Hematopoietic multipotent progenitor cell treated with erythropoietin and hydrocortisone succinate and interleukin-3 and kit ligand, for 6 days (in vitro differentiated cells): Measurements from ENCODE around the gene DYNLRB1.
A peak's percentile ranks its signal among the peaks of the same experiment; 100 is the strongest.
"Not testable (repeated sequence)": the region's sequence is repeated elsewhere in the genome, so short reads cannot be mapped to it uniquely, and the experiment has no call there.

Experiments
- DNase-seq: peaks from one replicate; pipeline ENCODE4 v3.0.0-alpha.2; 2015

The DYNLRB1 gene

GRCh38 chr20:34512266-34512954 lies 3.8 kb upstream of the DYNLRB1 start:
- DNase-seq = no peak

GRCh38 chr20:34512955-34513419 lies 3.2 kb upstream of the DYNLRB1 start:
- DNase-seq = peak; percentile 84

DNA sequence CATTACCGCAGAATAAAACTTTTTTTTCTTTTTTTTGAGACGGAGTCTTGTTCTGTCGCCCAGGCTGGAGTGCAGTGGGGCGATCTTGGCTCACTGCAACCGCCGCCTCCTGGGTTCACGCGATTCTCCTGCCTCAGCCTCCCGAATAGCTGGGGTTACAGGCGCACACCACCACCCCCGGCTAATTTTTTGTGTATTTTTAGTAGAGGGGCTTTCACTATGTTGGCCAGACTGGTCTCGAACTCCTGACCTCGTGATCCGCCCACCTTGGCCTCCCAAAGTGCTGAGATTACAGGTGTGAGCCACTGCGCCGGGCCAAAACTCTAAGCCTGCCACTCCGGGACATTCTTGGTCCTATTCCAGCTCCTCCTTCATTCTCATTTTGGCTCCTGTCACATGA lies 2.2 kb upstream of the DYNLRB1 start:
- DNase-seq = not testable (repeated sequence)

DNA sequence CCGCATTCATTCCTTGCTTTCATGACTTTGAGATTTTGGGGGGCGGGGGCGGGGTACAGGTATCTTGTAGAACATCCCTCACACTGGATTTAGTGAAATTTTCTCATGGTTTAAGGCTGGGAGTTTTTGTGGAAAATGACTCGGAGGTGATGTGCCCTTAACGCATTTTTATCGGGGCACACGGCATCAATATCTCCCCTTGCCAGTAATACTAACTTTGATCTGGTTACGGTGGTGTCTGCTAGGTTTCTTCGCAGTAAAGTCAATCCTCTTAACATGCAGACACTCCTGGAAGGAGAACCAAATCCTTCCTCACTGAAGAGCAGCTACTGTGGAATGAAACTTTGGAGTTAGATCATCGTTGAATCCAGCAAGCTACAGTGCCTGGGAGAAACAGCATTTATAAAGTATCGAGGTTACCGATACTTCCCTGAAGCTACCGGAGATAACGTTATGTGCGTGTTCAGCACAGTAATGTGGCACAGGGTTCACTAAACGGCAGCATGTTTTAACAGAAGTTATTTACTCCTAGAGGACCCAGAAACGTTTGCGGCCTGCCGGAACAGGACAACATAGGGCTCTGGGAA lies 1.2 kb upstream of the DYNLRB1 start:
- DNase-seq = peak; percentile 27

DNA sequence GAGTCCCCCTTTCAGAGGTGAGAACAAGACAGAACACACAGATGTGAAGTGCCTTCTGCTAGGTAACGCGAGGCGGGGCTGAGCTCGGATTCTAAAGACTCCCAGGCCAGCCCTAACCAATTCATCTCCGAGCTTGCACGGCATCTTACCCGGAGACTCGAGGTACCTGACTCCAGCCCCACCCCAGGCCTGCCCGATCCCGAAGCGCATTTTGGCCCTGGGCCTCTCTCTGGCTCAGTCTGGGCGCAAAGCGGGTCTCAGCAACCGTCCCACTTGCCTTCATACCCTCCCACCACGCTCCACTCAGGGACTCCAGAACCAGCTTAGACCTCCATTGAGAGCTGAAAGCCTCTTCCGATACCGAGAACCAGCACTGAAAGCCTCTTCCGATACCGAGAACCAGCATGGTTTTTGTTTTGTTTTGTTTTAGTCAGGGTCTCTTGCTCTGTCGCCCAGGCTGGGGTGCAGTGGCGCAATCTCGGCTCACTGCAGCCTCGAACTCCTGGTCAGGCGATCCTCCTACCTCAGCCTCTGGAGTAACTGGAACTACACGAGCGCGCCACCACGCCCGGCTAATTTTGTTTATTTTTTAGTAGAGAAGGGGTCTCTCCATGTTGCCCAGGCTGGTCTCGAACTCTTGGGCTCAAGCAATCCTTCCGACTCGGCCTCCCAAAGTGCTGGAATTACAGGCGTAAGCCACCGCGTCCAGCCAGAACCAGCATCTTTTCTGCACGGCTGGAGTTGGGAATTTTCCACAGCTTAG lies 557 bp upstream of the DYNLRB1 start:
- peak; percentile 87 for DNase-seq

- DNase-seq = no peak
These were observed 888 bp downstream of the DYNLRB1 start for GRCh38 chr20:34517114-34517505.

DNA sequence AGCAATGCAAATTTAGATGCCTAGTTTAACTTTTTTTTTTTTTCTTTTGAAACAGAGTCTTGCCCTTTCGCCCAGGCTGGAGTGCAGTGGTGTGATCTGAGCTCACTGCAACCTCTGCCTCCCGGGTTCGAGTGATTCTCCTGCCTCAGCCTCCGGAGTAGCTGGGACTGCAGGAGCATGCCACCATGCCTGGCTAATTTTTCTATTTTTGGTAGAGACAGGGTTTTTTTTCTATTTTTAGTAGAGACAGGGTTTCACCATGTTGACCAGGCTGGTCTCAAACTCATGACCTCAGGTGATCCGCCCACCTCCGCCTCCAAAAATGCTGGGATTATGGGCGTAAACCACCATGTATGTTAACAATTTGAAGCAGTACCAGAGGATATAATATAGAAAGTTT lies 2.6 kb downstream of the DYNLRB1 start:
- not testable (repeated sequence) for DNase-seq

- not testable (repeated sequence) for DNase-seq
These were observed 3.6 kb downstream of the DYNLRB1 start for GRCh38 chr20:34519841-34520240.

GRCh38 chr20:34522969-34523871 lies 7.0 kb downstream of the DYNLRB1 start:
- DNase-seq = peak; percentile 78

DNA sequence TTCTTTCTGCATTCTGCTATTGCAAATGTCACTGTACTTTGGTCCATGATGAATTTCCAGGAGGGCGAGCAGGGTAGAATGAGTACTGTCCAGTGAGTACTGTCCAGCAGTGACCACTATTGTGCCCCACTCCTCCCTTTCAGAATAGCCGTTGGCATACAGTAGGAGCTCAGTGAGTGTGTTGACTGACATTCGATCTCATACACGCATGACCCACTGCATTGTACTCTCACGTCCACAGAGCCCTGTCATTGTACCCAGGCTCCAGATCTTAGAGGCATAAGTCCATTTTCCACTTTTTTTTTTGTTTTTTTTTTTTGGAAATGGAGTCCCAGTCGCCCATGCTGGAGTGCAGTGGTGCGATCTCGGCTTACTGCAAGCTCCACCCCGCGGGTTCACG lies 8.2 kb downstream of the DYNLRB1 start:
- DNase-seq = no peak

GRCh38 chr20:34525342-34525708 lies 9.1 kb downstream of the DYNLRB1 start:
- no peak for DNase-seq

GRCh38 chr20:34525709-34526416 lies 9.6 kb downstream of the DYNLRB1 start:
- no peak for DNase-seq

- no peak for DNase-seq
These were observed 10.2 kb downstream of the DYNLRB1 start for GRCh38 chr20:34526466-34526865.

DNA sequence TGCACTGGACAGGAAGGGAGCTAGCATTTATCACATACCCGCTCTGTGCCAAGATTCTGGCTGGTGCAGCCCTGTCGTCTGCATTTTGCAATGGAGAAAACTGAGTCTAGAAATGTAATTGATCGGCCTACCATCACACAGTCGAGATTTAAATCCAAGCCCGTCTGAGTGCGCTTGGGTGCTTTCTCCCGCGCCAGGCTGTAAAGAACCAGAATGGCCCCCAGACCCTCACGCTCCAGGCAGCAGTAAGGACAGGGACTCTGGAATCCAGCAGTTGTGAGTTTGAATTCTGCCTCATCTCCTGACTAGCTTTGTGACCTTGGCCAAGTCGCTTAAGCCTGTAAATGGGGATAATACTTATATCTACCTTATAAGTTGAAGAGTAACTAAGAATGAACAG lies 10.8 kb downstream of the DYNLRB1 start:
- DNase-seq = no peak

DNA sequence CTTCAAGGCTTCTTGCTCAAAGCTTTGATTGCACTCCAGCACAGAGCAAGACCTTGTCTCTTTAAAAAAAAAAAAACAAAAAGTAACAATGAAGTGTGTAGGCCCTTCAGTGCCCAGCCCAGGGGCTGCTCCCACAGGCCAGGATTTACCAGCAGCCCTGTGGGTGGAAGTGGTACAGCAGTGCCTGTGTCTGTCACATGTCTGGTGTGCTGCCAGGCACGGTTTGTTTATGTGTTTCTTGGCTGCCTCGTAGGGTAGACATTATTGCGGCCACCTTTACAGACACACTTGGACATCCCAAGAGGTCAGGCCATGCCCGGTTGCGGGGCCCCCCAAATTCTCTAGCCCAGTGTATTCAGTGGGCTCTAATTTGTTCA lies 12.7 kb downstream of the DYNLRB1 start:
- no peak for DNase-seq

DNA sequence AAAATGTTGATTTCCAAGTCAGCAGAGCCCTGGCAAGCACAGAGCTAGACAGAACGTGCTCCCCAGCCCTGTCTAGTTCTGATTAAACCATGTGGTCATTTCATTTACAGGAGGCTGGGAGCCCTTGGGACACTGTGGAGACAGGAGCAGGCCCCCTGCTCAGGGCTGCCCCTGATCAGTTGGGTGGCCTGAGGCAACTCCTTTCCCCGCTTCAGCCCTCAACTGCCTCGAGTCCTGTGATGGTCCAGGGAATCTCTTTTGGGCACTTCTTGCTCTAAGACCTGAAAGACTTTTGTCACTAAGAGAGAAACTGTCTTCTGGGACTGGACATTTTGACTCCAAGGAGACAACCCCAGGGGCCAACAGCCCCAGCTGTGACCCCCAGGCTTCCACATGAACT lies 13.5 kb downstream of the DYNLRB1 start:
- no peak for DNase-seq

GRCh38 chr20:34530342-34530741 lies 14.1 kb downstream of the DYNLRB1 start:
- no peak for DNase-seq

GRCh38 chr20:34531608-34532265 lies 15.5 kb downstream of the DYNLRB1 start:
- DNase-seq = no peak

DNA sequence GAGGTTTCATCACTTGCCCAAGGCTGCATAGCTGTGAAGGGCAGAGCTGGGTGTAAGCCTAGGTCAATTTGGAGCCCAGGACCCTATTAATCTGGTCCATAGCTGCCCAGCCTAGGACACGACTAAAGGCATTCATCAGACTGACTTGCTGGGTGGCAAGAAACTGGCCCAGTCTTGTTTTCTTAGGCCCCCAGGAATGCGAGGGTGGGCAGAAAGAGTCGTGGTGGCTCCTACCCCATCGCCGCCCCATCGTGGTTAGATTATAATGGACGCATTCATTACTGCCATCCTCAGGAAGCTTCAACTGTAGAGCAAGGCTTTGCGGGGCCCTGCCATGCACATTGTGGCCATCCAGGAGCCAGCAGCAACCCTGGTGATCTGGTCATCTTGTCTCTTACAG lies 16.1 kb downstream of the DYNLRB1 start:
- no peak for DNase-seq

GRCh38 chr20:34532756-34533155 lies 16.5 kb downstream of the DYNLRB1 start:
- DNase-seq = no peak

GRCh38 chr20:34534391-34535165 lies 18.4 kb downstream of the DYNLRB1 start:
- no peak for DNase-seq
